Uterus (tissue), 2 donors: ENCODE results near the gene SDCCAG8.

Experiments
- CTCF ChIP-seq, 4 experiments: fragments of 200-600 bp in 2 of 4; fragments of 450-650 bp in 2 of 4; sonication (generic) in 2 of 4; IDR thresholded peaks; one replicate each; pipeline ENCODE4 v1.5.1; 2016 to 2019; ENCODE audit warnings: antibody characterized with exemption in 4 of 4, mild to moderate bottlenecking in 2 of 4, moderate library complexity in 1 of 4
- POLR2A ChIP-seq, 2 donors: fragments of 450-650 bp; IDR thresholded peaks; one replicate each; pipeline ENCODE4 v1.6.1; 2016; ENCODE audit warnings: antibody characterized with exemption in 2 of 2, mild to moderate bottlenecking in 1 of 2, moderate library complexity in 1 of 2

- TF ChIP-seq POLR2A (IDR thresholded peaks at IDR 0.05) (no peak), CTCF (IDR thresholded peaks at IDR 0.05) (no peak)
Measured at GRCh38 chr1:243415663-243416408, 160.0 kb downstream of the SDCCAG8 start.
